ENCODE data around the gene GTF3C5. TPM values are rescaled to one million over a fixed set of nuclear protein-coding genes. Genes with fewer than 3 reads are reported as not detected.

The GTF3C5 gene
- total RNA-seq, 1 donor from 2014 or later: 94.0 TPM

GRCh38 chr9:133054966-133055365 lies 24.2 kb downstream of the GTF3C5 start:
- no peaks in the 10 kb centered on the region for H3K9me3 Mint-ChIP-seq (ENCODE audit: low read depth)
- no peak overlapping the region for H3K4me3 Mint-ChIP-seq (ENCODE audit: low read depth)
- H3K27ac Mint-ChIP-seq: no peak overlapping the region
- H3K27me3 Mint-ChIP-seq: no peaks in the 10 kb centered on the region
- no peaks in the 10 kb centered on the region for H3K4me1 Mint-ChIP-seq (ENCODE audit: low read depth)
- TF ChIP-seq CTCF (IDR thresholded peaks at IDR 0.05; ENCODE audit: unreplicated experiment): no peak
- H3K36me3 Mint-ChIP-seq (ENCODE audit: insufficient read depth): peaks cover 9% of the 10 kb centered on the region
- DNase-seq (ENCODE audit: low spot score, unreplicated experiment): no peak

- no peak overlapping the region for H3K4me3 Mint-ChIP-seq (ENCODE audit: low read depth)
- no peak for DNase-seq (ENCODE audit: low spot score, unreplicated experiment)
- H3K4me1 Mint-ChIP-seq (ENCODE audit: low read depth): peaks cover 2% of the 10 kb centered on the region
- no peak for TF ChIP-seq CTCF (IDR thresholded peaks at IDR 0.05; ENCODE audit: unreplicated experiment)
- H3K27ac Mint-ChIP-seq: no peak overlapping the region
- no peaks in the 10 kb centered on the region for H3K27me3 Mint-ChIP-seq
- no peaks in the 10 kb centered on the region for H3K9me3 Mint-ChIP-seq (ENCODE audit: low read depth)
- peaks cover 9% of the 10 kb centered on the region for H3K36me3 Mint-ChIP-seq (ENCODE audit: insufficient read depth)
Measured at GRCh38 chr9:133055788-133056420, 25.1 kb downstream of the GTF3C5 start.

GRCh38 chr9:133056533-133056932 lies 25.7 kb downstream of the GTF3C5 start:
- no peak for DNase-seq (ENCODE audit: low spot score, unreplicated experiment)
- peaks cover 2% of the 10 kb centered on the region for H3K4me1 Mint-ChIP-seq (ENCODE audit: low read depth)
- H3K27ac Mint-ChIP-seq: no peak overlapping the region
- H3K4me3 Mint-ChIP-seq (ENCODE audit: low read depth): no peak overlapping the region
- H3K9me3 Mint-ChIP-seq (ENCODE audit: low read depth): no peaks in the 10 kb centered on the region
- H3K27me3 Mint-ChIP-seq: no peaks in the 10 kb centered on the region
- peaks cover 9% of the 10 kb centered on the region for H3K36me3 Mint-ChIP-seq (ENCODE audit: insufficient read depth)
- TF ChIP-seq CTCF (IDR thresholded peaks at IDR 0.05; ENCODE audit: unreplicated experiment): no peak

GRCh38 chr9:133057006-133057405 lies 26.2 kb downstream of the GTF3C5 start:
- peaks cover 9% of the 10 kb centered on the region for H3K36me3 Mint-ChIP-seq (ENCODE audit: insufficient read depth)
- H3K4me3 Mint-ChIP-seq (ENCODE audit: low read depth): no peak overlapping the region
- no peak overlapping the region for H3K27ac Mint-ChIP-seq

GRCh38 chr9:133057553-133057952 lies 26.8 kb downstream of the GTF3C5 start:
- Mint-ChIP-seq H3K4me1 (ENCODE audit: low read depth) (peaks cover 2% of the 10 kb centered on the region), H3K27me3 (no peaks in the 10 kb centered on the region), H3K9me3 (ENCODE audit: low read depth) (no peaks in the 10 kb centered on the region), H3K27ac (no peak overlapping the region), H3K36me3 (ENCODE audit: insufficient read depth) (peaks cover 9% of the 10 kb centered on the region), H3K4me3 (ENCODE audit: low read depth) (no peak overlapping the region)
- DNase-seq (ENCODE audit: low spot score, unreplicated experiment): no peak
- no peak for TF ChIP-seq CTCF (IDR thresholded peaks at IDR 0.05; ENCODE audit: unreplicated experiment)

More at GRCh38 chr9:133057006-133057405, 26.2 kb downstream of the GTF3C5 start:
- H3K4me1 Mint-ChIP-seq (ENCODE audit: low read depth): peaks cover 2% of the 10 kb centered on the region
- no peak for TF ChIP-seq CTCF (IDR thresholded peaks at IDR 0.05; ENCODE audit: unreplicated experiment)
- H3K27me3 Mint-ChIP-seq: no peaks in the 10 kb centered on the region
- no peaks in the 10 kb centered on the region for H3K9me3 Mint-ChIP-seq (ENCODE audit: low read depth)
- DNase-seq (ENCODE audit: low spot score, unreplicated experiment): no peak
